Measurements from ENCODE around the gene KDM4B. TPM values are rescaled to one million over a fixed set of nuclear protein-coding genes. Genes with fewer than 3 reads are reported as not detected.
"Not testable (repeated sequence)": the region's sequence is repeated elsewhere in the genome, so short reads cannot be mapped to it uniquely, and the experiment has no call there.

KDM4B gene
- total RNA-seq, 1 donor from 2014 or later: 27.6 TPM

- no peak for DNase-seq (ENCODE audit: low spot score)
Measured at GRCh38 chr19:5148794-5149190, 179.9 kb downstream of the KDM4B start.

GRCh38 chr19:5149508-5149907, 180.6 kb downstream of the KDM4B start:
- DNase-seq (ENCODE audit: low spot score): no peak
- intact Hi-C loops (cut with DNase I): no loop called here

More at GRCh38 chr19:5148794-5149190, 179.9 kb downstream of the KDM4B start:
- intact Hi-C loops (cut with DNase I): no loop called here

GRCh38 chr19:5149932-5150901, 181.3 kb downstream of the KDM4B start:
- intact Hi-C loops (cut with DNase I): no loop called here
- DNase-seq (ENCODE audit: low spot score): no peak

DNA sequence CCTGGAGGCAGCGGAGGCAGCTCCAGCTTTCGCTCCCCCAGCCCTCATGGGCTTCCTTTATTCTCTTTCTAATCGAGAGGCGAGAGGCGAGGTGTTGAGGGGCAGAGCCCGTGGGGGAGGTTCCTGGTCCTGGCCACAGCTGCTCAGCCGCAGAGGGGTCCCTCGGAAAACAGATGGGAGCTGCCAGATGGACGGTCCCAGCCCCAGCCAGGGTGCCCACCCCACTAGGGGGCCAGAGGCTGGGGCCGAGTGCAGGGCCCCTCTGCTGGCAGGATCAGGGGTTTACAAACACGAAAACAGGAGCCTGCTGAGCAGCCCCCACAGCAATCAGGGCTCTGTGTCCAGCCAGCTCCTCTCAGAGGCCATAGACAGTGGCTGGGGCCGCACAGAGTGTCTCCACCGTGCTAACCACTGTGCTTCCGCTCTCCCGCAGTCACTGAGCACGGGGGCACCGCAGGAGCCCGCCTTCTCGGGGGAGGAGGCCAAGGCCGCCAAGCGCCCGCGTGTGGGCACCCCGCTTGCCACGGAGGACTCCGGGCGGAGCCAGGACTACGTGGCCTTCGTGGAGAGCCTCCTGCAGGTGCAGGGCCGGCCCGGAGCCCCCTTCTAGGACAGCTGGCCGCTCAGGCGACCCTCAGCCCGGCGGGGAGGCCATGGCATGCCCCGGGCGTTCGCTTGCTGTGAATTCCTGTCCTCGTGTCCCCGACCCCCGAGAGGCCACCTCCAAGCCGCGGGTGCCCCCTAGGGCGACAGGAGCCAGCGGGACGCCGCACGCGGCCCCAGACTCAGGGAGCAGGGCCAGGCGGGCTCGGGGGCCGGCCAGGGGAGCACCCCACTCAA, 182.2 kb downstream of the KDM4B start:
- intact Hi-C loops (cut with DNase I): no loop called here
- no peak for DNase-seq (ENCODE audit: low spot score)

DNA sequence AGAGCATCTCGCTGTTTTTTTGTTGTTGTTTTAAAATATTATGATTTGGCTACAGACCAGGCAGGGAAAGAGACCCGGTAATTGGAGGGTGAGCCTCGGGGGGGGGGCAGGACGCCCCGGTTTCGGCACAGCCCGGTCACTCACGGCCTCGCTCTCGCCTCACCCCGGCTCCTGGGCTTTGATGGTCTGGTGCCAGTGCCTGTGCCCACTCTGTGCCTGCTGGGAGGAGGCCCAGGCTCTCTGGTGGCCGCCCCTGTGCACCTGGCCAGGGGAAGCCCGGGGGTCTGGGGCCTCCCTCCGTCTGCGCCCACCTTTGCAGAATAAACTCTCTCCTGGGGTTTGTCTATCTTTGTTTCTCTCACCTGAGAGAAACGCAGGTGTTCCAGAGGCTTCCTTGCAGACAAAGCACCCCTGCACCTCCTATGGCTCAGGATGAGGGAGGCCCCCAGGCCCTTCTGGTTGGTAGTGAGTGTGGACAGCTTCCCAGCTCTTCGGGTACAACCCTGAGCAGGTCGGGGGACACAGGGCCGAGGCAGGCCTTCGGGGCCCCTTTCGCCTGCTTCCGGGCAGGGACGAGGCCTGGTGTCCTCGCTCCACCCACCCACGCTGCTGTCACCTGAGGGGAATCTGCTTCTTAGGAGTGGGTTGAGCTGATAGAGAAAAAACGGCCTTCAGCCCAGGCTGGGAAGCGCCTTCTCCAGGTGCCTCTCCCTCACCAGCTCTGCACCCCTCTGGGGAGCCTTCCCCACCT, 183.3 kb downstream of the KDM4B start:
- no peak for DNase-seq (ENCODE audit: low spot score)
- intact Hi-C loops (cut with DNase I): no loop called here

DNA sequence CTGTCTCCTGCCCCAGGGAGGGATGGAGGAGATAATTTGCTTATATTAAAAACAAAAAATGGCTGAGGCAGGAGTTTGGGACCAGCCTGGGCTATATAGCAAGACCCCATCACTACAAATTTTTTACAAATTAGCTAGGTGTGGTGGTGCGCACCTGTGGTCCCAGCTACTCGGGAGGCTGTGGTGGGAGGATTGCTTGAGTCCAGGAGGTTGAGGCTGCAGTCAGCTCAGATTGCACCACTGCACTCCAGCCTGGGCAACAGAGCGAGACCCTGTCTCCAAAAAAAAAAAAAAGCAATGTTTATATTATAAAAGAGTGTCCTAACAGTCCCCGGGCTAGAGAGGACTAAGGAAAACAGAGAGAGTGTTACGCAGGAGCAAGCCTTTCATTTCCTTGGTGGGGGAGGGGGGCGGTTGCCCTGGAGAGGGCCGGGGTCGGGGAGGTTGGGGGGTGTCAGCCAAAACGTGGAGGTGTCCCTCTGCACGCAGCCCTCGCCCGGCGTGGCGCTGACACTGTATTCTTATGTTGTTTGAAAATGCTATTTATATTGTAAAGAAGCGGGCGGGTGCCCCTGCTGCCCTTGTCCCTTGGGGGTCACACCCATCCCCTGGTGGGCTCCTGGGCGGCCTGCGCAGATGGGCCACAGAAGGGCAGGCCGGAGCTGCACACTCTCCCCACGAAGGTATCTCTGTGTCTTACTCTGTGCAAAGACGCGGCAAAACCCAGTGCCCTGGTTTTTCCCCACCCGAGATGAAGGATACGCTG, 184.0 kb downstream of the KDM4B start:
- intact Hi-C loops (cut with DNase I): no loop called here
- no peak for DNase-seq (ENCODE audit: low spot score)

DNA sequence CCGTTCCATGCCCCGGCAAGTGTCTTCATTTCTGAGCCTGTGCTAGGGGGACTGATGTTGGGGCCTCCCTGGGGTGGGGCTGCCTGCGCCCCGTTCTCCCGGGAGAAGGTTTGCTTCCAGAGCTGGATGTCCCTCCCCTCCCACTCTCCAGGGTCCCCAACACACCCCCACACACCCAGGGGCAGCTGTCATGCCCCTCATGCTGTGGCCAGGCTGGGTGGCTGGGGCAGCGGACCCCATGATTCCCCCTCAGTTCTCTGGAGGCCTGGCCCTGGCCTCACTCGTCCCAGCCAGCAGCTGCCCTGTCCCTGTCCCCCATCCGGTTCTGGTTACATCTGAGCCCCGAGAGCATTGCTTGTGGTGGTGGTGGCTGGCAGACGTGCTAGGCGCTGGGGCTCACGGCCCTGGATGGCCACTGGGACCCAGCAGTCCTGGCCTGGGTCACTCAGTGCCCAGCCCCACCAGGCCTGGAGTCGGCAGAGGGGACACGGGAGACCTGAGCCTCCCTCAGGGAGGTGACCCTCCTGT, 184.8 kb downstream of the KDM4B start:
- intact Hi-C loops (cut with DNase I): no loop called here
- DNase-seq (ENCODE audit: low spot score): no peak

- no peak for DNase-seq (ENCODE audit: low spot score)
- intact Hi-C loops (cut with DNase I): no loop called here
Measured at GRCh38 chr19:5154129-5154798, 185.4 kb downstream of the KDM4B start.

GRCh38 chr19:5154799-5155426, 186.0 kb downstream of the KDM4B start:
- no peak for DNase-seq (ENCODE audit: low spot score)

DNA sequence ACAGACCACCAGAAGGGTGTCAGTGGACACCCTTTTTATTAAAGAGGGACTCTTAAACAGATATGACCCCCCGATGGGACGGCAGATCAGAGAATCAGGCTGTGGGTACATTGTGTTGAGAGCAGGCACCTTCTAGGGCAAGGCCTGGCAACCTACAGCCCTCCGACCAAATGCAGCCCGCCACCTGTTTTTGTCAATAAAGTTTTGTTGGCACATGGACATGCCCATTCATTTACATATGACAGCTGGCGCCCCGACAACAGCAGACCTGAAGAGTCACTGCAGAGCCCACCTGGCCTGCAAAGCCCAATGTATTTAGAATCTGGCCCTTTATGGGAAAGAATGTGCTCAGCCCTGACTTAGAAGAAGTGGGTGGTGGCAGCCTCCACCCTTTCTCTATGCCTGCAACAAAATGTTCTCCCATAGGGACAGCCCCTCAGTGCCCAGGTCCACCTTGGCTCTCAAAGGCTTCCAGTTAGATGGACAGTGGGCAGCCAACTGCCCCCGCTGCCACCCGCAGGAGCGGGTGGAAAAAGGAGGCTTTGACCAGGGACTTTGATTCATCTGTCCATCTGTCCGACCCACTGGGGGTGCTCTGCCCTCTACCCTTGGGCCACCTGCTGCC, 186.8 kb downstream of the KDM4B start:
- intact Hi-C loops (cut with DNase I): no loop called here
- no peak for DNase-seq (ENCODE audit: low spot score)

More at GRCh38 chr19:5154799-5155426, 186.0 kb downstream of the KDM4B start:
- intact Hi-C loops (cut with DNase I): no loop called here

DNA sequence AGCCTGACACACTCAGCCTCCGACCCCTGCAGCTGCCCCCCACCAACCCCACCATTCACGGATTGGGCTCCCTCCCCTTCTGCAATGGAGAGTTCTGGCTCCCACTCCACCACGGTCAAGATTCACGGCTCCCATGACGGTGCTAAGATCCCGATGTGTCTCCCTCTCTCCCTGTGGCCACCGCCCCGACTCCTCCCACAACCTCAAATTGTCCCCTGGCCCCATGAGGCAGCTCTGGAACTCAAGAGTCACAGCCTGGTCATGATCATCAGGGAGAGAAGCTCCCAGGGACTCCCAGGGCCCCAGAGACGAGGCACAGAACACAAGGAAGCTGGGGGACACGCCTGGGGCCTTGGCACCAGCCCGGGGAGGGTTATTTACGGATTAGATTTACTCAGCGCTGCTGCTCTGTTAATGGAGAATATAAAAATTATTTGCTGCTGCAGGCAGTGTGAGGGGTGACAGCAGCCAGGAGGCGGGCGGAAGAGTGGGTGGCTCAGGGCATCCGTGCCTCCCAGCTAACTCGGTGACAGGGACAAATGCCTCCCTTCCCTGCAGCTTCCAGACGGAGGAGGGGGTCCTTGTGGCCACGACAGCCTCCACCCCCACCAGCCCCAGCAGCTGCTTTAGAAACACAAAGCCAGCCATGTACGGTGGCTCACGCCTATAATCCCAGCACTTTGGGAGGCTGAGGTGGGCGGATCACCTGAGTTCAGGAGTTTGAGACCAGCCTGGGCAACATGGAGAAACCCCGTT, 187.5 kb downstream of the KDM4B start:
- no peak for DNase-seq (ENCODE audit: low spot score)
- intact Hi-C loops (cut with DNase I): no loop called here

DNA sequence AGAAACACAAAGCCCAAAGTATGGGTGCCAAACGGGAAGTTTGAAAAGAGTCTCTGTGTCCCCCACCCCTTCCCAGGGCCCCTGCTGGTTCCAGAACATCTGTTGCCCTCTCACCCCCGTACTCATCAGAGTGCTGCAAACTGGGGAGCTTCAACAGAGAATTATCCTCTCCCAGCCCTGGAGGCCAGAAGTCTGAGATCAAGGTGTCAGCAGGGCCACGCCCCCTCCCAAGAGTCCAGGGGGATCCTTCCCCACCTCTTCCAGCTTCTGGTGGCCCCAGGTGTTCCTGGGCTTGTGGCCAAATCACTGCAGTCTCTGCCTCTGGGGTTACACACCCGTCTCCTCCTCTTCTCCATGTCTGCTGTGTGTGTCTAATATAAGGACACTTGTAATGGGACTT, 188.3 kb downstream of the KDM4B start:
- DNase-seq (ENCODE audit: low spot score): no peak
- intact Hi-C loops (cut with DNase I): no loop called here

GRCh38 chr19:5158549-5159134, 189.7 kb downstream of the KDM4B start:
- intact Hi-C loops (cut with DNase I); DNase-seq (ENCODE audit: low spot score): not testable (repeated sequence)

DNA sequence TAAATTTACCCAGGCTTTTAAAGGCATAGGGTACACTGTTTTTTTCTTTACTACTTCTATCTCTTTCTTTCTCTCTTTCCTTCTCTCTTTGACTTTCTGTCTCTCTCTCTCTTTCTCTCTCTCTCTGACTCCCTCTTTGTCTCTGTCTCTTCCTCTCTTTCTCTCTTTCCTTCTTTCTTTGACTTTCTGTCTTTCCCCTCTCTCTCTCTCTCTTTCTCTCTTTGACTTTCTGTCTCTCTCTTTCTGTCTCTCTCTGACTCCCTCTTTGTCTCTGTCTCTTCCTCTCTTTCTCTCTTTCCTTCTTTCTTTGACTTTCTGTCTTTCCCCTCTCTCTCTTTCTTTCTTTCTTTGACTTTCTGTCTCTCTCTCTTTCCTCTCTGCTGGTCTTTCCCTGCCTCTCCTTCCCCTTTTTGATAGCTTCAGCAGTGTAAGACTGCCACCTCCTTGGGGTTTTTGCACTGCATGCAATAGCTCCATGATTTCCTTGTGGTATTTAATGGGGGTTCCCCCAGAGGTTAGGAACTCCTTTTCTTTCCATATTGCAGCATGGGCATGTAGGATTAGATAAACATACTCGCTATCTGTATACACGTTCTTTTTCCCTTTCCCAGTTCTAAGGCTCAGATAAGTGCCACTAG, 191.4 kb downstream of the KDM4B start:
- intact Hi-C loops (cut with DNase I); DNase-seq (ENCODE audit: low spot score): not testable (repeated sequence)

DNA sequence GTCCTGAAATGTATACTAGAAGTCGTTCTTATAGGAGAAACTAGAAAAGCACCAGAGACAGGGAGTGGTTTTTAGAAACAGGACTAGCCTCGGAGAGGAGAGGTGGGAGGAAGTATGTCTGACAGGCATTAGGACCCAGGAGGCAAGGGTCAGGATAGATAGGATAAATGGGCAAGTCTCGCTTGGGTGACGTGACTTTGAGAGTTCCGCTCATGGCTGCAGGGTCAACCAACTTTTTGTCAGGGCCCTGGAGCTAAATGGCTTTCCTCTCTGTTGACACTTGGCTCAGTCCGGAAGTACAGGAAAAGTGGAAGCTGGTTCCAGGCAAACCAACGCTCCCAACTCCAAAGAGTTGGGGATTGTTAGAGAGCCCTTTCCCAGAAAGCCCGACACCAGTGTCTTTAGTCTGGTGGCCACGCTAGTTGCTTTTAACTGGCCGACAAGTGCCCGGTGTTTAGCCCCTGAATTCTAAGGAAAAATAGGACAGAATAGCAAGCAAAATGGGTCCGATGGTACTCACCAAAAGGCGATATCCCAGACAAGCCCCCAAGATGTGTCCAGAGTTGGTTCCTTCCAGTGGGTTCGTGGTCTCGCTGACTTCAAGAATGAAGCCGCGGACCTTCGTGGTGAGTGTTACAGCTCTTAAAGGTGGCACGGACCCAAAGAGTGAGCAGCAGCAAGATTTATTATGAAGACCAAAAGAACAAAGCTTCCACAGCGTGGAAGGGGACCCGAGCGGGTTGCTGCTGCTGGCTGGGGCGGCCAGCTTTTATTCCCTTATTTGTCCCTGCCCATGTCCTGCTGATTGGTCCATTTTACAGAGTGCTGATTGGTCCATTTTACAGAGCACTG, 196.2 kb downstream of the KDM4B start:
- intact Hi-C loops (cut with DNase I); DNase-seq (ENCODE audit: low spot score): not testable (repeated sequence)

All from cardiac septum (tissue), 1 donor.